Measurements from ENCODE around the gene HOGA1. TPM values are rescaled to one million over a fixed set of nuclear protein-coding genes. Genes with fewer than 3 reads are reported as not detected.

Gene HOGA1
- total RNA-seq, 1 experiment from 2014 or later = 0.08 TPM

DNA sequence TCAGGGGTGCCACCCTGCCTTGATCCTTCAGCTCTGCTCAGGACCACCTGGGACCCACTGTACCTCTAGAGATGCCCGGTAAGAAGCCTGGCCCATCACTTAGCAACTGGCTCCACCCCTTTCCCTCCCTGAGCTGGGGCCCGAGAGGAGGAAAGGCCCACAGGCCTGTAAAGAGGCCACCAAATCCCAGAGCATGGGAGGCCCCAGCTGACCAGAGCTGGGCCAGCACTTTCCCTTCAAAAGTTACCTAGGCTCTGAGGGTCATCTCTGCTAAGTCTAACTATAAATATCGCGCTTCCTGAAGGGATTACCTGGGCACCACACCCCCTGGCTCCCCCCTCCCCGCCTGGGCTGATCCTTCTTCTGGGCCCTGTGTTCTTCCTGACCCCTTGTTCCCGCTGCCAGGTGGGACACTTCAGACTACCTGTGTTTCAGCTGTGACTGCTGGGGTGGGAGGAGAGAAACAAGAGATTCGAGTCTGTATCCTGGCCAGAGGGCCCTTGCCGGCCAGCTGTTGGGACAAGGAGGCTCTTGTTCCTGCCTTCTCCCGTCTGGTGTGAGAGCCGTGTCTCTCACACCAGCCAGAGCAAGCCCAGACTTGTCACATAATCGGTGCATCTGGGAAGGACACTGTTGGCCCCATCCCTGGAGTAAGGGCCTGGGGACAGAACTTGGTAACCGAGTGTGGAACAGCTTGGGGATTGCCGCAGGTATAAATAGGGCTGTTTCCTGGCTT lies 34.4 kb upstream of the HOGA1 start:
- ATAC-seq (peak; percentile 55), DNase-seq (ENCODE audit: low read depth, low spot score) (no peak)
- H3K27me3 ChIP-seq (ENCODE audit: control insufficient read depth, insufficient read depth, low read length) = no peaks in the 10 kb centered on the region
- no peaks in the 10 kb centered on the region for H3K36me3 ChIP-seq (ENCODE audit: control insufficient read depth, insufficient read depth, low read length)
- H3K9me3 ChIP-seq (ENCODE audit: control insufficient read depth, insufficient read depth, low read depth, low read length) = no peaks in the 10 kb centered on the region
- peaks cover 41% of the 10 kb centered on the region for H3K4me1 ChIP-seq (ENCODE audit: control insufficient read depth, insufficient read depth, low read length)
- H3K4me3 ChIP-seq (ENCODE audit: low read depth in 2 of 2, low read length in 2 of 2) = no peak overlapping the region
- CTCF ChIA-PET = interaction anchor here (0.7 kb wide), 1 partner anchor 126 kb away, joined by 3 read pairs; no protein-coding TSS in a partner anchor
- no peak for TF ChIP-seq CTCF (IDR thresholded peaks at IDR 0.05)
- TF ChIP-seq, protein P1, sequence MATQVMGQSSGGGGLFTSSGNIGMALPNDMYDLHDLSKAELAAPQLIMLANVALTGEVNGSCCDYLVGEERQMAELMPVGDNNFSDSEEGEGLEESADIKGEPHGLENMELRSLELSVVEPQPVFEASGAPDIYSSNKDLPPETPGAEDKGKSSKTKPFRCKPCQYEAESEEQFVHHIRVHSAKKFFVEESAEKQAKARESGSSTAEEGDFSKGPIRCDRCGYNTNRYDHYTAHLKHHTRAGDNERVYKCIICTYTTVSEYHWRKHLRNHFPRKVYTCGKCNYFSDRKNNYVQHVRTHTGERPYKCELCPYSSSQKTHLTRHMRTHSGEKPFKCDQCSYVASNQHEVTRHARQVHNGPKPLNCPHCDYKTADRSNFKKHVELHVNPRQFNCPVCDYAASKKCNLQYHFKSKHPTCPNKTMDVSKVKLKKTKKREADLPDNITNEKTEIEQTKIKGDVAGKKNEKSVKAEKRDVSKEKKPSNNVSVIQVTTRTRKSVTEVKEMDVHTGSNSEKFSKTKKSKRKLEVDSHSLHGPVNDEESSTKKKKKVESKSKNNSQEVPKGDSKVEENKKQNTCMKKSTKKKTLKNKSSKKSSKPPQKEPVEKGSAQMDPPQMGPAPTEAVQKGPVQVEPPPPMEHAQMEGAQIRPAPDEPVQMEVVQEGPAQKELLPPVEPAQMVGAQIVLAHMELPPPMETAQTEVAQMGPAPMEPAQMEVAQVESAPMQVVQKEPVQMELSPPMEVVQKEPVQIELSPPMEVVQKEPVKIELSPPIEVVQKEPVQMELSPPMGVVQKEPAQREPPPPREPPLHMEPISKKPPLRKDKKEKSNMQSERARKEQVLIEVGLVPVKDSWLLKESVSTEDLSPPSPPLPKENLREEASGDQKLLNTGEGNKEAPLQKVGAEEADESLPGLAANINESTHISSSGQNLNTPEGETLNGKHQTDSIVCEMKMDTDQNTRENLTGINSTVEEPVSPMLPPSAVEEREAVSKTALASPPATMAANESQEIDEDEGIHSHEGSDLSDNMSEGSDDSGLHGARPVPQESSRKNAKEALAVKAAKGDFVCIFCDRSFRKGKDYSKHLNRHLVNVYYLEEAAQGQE (IDR thresholded peaks at IDR 0.05; ENCODE audit: insufficient read depth in 1 of 2, low read depth in 2 of 2, low read length in 1 of 2) = no peak
- no peak for TF ChIP-seq TCF7L2 (IDR thresholded peaks at IDR 0.05; ENCODE audit: low read depth, low read length)
- no peak for TF ChIP-seq POLR2AphosphoS5 (IDR thresholded peaks at IDR 0.05; ENCODE audit: low read depth, low read length)
- TF ChIP-seq SIN3A (IDR thresholded peaks at IDR 0.05; ENCODE audit: borderline replicate concordance, insufficient read depth, low read depth, low read length) = no peak
- intact Hi-C loops (cut with micrococcal nuclease; ENCODE audit: unreplicated experiment) = no loop called here
- in situ Hi-C loops (cut with HindIII; ENCODE audit: low pct_unique_long_range_greater_than_20kb, low sequenced_read_pairs) = no loop called here
- H3K27ac ChIP-seq (ENCODE audit: low read length) = peak overlapping the region; percentile 81
- POLR2A ChIA-PET = interaction anchor here (0.6 kb wide), 2 partner anchors 24 to 253 kb away, joined by 3 read pairs; no protein-coding TSS in a partner anchor
- BruUV-seq (replicated peaks) = no TSS peak

DNA sequence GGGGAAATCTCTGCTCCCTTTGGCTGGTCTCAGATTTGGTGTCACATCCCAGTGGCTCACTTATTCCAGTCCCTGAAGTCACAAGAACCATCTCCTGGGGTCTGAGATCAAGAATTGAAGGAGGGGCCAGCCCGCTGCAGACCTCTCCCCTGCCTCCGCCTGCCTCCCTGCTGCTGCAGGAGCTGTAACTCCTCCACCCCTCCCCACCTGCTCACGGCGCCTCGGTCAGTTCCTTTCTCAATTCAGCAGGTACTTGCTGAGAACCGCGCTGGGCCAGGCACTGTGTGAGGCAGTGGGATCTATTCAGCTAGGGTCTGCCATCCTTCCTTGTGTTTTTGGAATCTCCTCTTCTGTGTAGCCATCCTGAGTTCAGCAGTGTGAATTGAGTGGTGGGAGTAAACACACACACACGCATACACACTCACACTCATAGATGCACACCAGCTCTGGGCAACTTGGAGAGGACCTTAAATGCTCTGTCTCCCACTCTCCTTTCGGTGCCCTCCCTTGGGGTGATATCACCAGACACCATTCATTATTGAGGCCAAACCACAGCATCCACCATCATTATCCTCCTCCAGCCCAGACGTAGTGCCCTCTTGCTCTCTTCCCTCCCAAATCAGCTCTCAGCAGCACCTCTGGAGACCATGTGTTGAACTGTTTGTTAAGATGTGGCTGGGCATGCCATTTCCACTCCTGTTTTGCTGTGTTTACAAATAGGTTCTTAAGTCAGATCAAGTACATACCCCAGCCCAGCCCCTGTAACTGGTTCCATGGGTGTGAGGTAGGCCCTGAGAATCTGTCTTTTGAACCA lies 33.6 kb upstream of the HOGA1 start:
- Histone ChIP-seq H3K9me3 (ENCODE audit: control insufficient read depth, insufficient read depth, low read depth, low read length) (no peaks in the 10 kb centered on the region), H3K4me3 (ENCODE audit: low read depth in 2 of 2, low read length in 2 of 2) (no peak overlapping the region), H3K36me3 (ENCODE audit: control insufficient read depth, insufficient read depth, low read length) (no peaks in the 10 kb centered on the region), H3K27me3 (ENCODE audit: control insufficient read depth, insufficient read depth, low read length) (no peaks in the 10 kb centered on the region), H3K4me1 (ENCODE audit: control insufficient read depth, insufficient read depth, low read length) (peaks cover 41% of the 10 kb centered on the region), H3K27ac (ENCODE audit: low read length) (peak overlapping the region; percentile 81)
- no peak for ATAC-seq
- intact Hi-C loops (cut with micrococcal nuclease; ENCODE audit: unreplicated experiment) (no loop called here), in situ Hi-C loops (cut with HindIII; ENCODE audit: low pct_unique_long_range_greater_than_20kb, low sequenced_read_pairs) (no loop called here)
- no TSS peak for BruUV-seq (replicated peaks)
- DNase-seq (ENCODE audit: low read depth, low spot score) = no peak
- TF ChIP-seq CTCF (IDR thresholded peaks at IDR 0.05) (no peak), TCF7L2 (IDR thresholded peaks at IDR 0.05; ENCODE audit: low read depth, low read length) (no peak), SIN3A (IDR thresholded peaks at IDR 0.05; ENCODE audit: borderline replicate concordance, insufficient read depth, low read depth, low read length) (no peak), POLR2AphosphoS5 (IDR thresholded peaks at IDR 0.05; ENCODE audit: low read depth, low read length) (no peak)
- TF ChIP-seq, protein P1 (IDR thresholded peaks at IDR 0.05; ENCODE audit: insufficient read depth in 1 of 2, low read depth in 2 of 2, low read length in 1 of 2) = no peak
- ChIA-PET POLR2A (no interaction called here), CTCF (interaction anchor here (0.6 kb wide), 1 partner anchor 97 kb away, joined by 4 read pairs; no protein-coding TSS in a partner anchor)

All from Panc1 (cell line).